IMR-90 (cell line): ENCODE results near the gene TRIM2. TPM values are rescaled to one million over a fixed set of nuclear protein-coding genes. Genes with fewer than 3 reads are reported as not detected.

Experiments
- ATAC-seq: fragments of 200-7000 bp; cut with Tn5 transposase; 2 replicates; pipeline ENCODE4 v1.9.1; 2020; ENCODE audit warnings: low read depth, mild to moderate bottlenecking, moderate library complexity
- BruUV-seq: library from RNA; stranded (reverse); fragments of 400-500 nt; replicated peaks from 2 replicates; lab custom pipeline; 2021; lab: Mats Ljungman, UMichigan
- CTCF ChIA-PET: fragments of 300-600 bp; formaldehyde crosslinking; extraction: SDS; loops from one replicate; lab custom pipeline; 2021; ENCODE audit warnings: antibody characterized with exemption; lab: Yijun Ruan, JAX
- POLR2A ChIA-PET: fragments of 300-600 bp; sonication (Branson Sonifier 250); formaldehyde crosslinking; loops from one replicate; lab custom pipeline; 2022; ENCODE audit warnings: antibody characterized with exemption; ENCODE audit not compliant: unreplicated experiment; lab: Charles Lee
- DNase-seq: peaks from one replicate; pipeline ENCODE4 v3.0.0; 2013
- H2AFZ ChIP-seq: replicated peaks from 2 replicates; pipeline ENCODE3; 2013; ENCODE audit warnings: low read length, mild to moderate bottlenecking; ENCODE audit not compliant: poor library complexity
- H2AK5ac ChIP-seq: 2 replicates; pipeline ENCODE4 v1.6.1; 2013; ENCODE audit warnings: low read depth, low read length, inconsistent platforms
- H2AK9ac ChIP-seq: replicated peaks from 2 replicates; pipeline ENCODE3; 2013; ENCODE audit warnings: mild to moderate bottlenecking, low read depth, low read length, moderate library complexity; ENCODE audit not compliant: poor library complexity
- H2BK120ac ChIP-seq: 2 replicates; pipeline ENCODE4 v1.6.1; 2013; ENCODE audit warnings: low read depth, low read length, inconsistent platforms
- H2BK15ac ChIP-seq: 3 replicates; pipeline ENCODE4 v1.6.1; 2013; ENCODE audit warnings: low read depth, low read length, inconsistent platforms
- H2BK20ac ChIP-seq: 2 replicates; pipeline ENCODE4 v1.6.1; 2013; ENCODE audit warnings: low read depth, mild to moderate bottlenecking, inconsistent platforms, low read length, moderate library complexity
- H2BK5ac ChIP-seq: 2 replicates; pipeline ENCODE4 v1.6.1; 2013; ENCODE audit warnings: mild to moderate bottlenecking, low read depth, low read length, inconsistent platforms; ENCODE audit not compliant: poor library complexity, severe bottlenecking
- H3K14ac ChIP-seq: replicated peaks from 2 replicates; pipeline ENCODE4 v1.6.1; 2013; ENCODE audit warnings: low read depth, low read length, inconsistent platforms
- H3K18ac ChIP-seq: 2 replicates; pipeline ENCODE4 v1.6.1; 2013; ENCODE audit warnings: low read depth, low read length, control low read depth
- H3K23ac ChIP-seq: 2 replicates; pipeline ENCODE4 v1.6.1; 2013; ENCODE audit warnings: low read depth, low read length, inconsistent platforms
- H3K27ac ChIP-seq: 2 replicates; pipeline ENCODE4 v1.5.1; 2013; ENCODE audit warnings: mild to moderate bottlenecking, control low read depth, low read length; ENCODE audit not compliant: insufficient read depth
- H3K27me3 ChIP-seq: 2 replicates; pipeline ENCODE4 v1.6.1; 2013; ENCODE audit warnings: low read length; ENCODE audit not compliant: control insufficient read depth, insufficient read depth
- H3K36me3 ChIP-seq: 2 replicates; pipeline ENCODE4 v1.6.1; 2013; ENCODE audit warnings: low read length, mixed read lengths; ENCODE audit not compliant: control insufficient read depth, insufficient read depth
- H3K4ac ChIP-seq: 2 replicates; pipeline ENCODE4 v1.6.1; 2013; ENCODE audit warnings: low read depth, low read length, inconsistent platforms
- H3K4me1 ChIP-seq: 2 replicates; pipeline ENCODE4 v1.6.1; 2013; ENCODE audit warnings: low read length, mixed read lengths; ENCODE audit not compliant: control insufficient read depth, insufficient read depth
- H3K4me2 ChIP-seq: 2 replicates; pipeline ENCODE4 v1.6.1; 2013; ENCODE audit warnings: low read depth, mild to moderate bottlenecking, control low read depth, low read length, moderate library complexity
- H3K4me3 ChIP-seq: 2 replicates; pipeline ENCODE4 v1.5.1; 2013; ENCODE audit warnings: low read depth, mild to moderate bottlenecking, control low read depth, low read length, moderate library complexity; ENCODE audit not compliant: insufficient read depth
- H3K56ac ChIP-seq: 2 replicates; pipeline ENCODE4 v1.6.1; 2013; ENCODE audit warnings: low read length, inconsistent platforms; ENCODE audit not compliant: insufficient read depth; ENCODE audit errors: extremely low read depth
- H3K79me1 ChIP-seq, 2 experiments: 2 replicates each; pipeline ENCODE4 v1.6.1; 2013; ENCODE audit warnings: low read length in 2 of 2, inconsistent platforms in 1 of 2, low read depth in 1 of 2
- H3K9ac ChIP-seq: 2 replicates; pipeline ENCODE4 v1.6.1; 2013; ENCODE audit warnings: low read depth, low read length, control low read depth
- H3K9me1 ChIP-seq: 2 replicates; pipeline ENCODE4 v1.6.1; 2013; ENCODE audit warnings: low read length, inconsistent platforms; ENCODE audit not compliant: insufficient read depth
- H3K9me3 ChIP-seq: 2 replicates; pipeline ENCODE4 v1.6.1; 2013; ENCODE audit warnings: low read length; ENCODE audit not compliant: control insufficient read depth, insufficient read depth
- H4K20me1 ChIP-seq: 2 replicates; pipeline ENCODE4 v1.6.1; 2013; ENCODE audit warnings: low read length, inconsistent platforms; ENCODE audit not compliant: insufficient read depth
- H4K5ac ChIP-seq: 2 replicates; pipeline ENCODE4 v1.6.1; 2013; ENCODE audit warnings: mild to moderate bottlenecking, low read depth, low read length, control low read depth
- H4K8ac ChIP-seq, 2 experiments: 2 replicates each; pipeline ENCODE4 v1.6.1; 2013; ENCODE audit warnings: low read depth in 2 of 2, low read length in 2 of 2, control low read depth in 1 of 2, inconsistent platforms in 1 of 2
- H4K91ac ChIP-seq: 2 replicates; pipeline ENCODE4 v1.6.1; 2013; ENCODE audit warnings: low read depth, low read length, inconsistent platforms; ENCODE audit not compliant: insufficient read depth
- BHLHE40 ChIP-seq: fragments of 150-350 bp; IDR thresholded peaks from 2 replicates; pipeline ENCODE4 v1.6.1; 2016; ENCODE audit warnings: mild to moderate bottlenecking, low read depth, low read length
- CEBPB ChIP-seq: IDR thresholded peaks from 2 replicates; pipeline ENCODE4 v1.6.1; 2012; ENCODE audit warnings: low read depth, low read length, improper control_type of control experiment
- CHD1 ChIP-seq: IDR thresholded peaks from 2 replicates; pipeline ENCODE4 v1.6.1; 2012; ENCODE audit warnings: low read depth, low read length, improper control_type of control experiment
- FOS ChIP-seq: fragments of 150-350 bp; IDR thresholded peaks from 2 replicates; pipeline ENCODE4 v1.6.1; 2016; ENCODE audit warnings: low read depth, low read length
- MAFK ChIP-seq: IDR thresholded peaks from 2 replicates; pipeline ENCODE4 v1.6.1; 2012; ENCODE audit warnings: low read depth, low read length, improper control_type of control experiment
- MAZ ChIP-seq: IDR thresholded peaks from 2 replicates; pipeline ENCODE4 v1.6.1; 2012; ENCODE audit warnings: low read depth, mild to moderate bottlenecking, low read length, improper control_type of control experiment, moderate library complexity, borderline replicate concordance
- MXI1 ChIP-seq: IDR thresholded peaks from 2 replicates; pipeline ENCODE4 v1.6.1; 2012; ENCODE audit warnings: low read depth, mild to moderate bottlenecking, low read length, moderate library complexity, borderline replicate concordance
- NFE2L2 ChIP-seq: fragments of 150-350 bp; IDR thresholded peaks from 2 replicates; pipeline ENCODE4 v1.6.1; 2016; ENCODE audit warnings: low read depth, mild to moderate bottlenecking, low read length
- POLR2A ChIP-seq: IDR thresholded peaks from 2 replicates; pipeline ENCODE4 v1.6.1; 2012; ENCODE audit warnings: mild to moderate bottlenecking, low read depth, low read length
- RAD21 ChIP-seq: IDR thresholded peaks from 2 replicates; pipeline ENCODE4 v1.6.1; 2012; ENCODE audit warnings: low read length, improper control_type of control experiment
- RCOR1 ChIP-seq: IDR thresholded peaks from 2 replicates; pipeline ENCODE4 v1.6.1; 2012; ENCODE audit warnings: mild to moderate bottlenecking, low read length, improper control_type of control experiment; ENCODE audit not compliant: insufficient replicate concordance
- RFX5 ChIP-seq: IDR thresholded peaks from 2 replicates; pipeline ENCODE4 v1.8.0; 2012; ENCODE audit warnings: low read depth, mild to moderate bottlenecking, low read length, moderate library complexity
- SMC3 ChIP-seq: fragments of 150-350 bp; IDR thresholded peaks from 2 replicates; pipeline ENCODE4 v1.6.1; 2016; ENCODE audit warnings: low read depth, mild to moderate bottlenecking, antibody characterized with exemption, low read length, moderate library complexity
- USF2 ChIP-seq: fragments of 150-350 bp; IDR thresholded peaks from 2 replicates; pipeline ENCODE4 v1.6.1; 2017; ENCODE audit warnings: mild to moderate bottlenecking, antibody characterized with exemption, low read length, low read depth
- WGBS, 2 experiments: methylation state at CpG; one replicate each; pipeline versions ENCODE4 v1.1.5 to v1.1.7; 2013; ENCODE audit warnings: missing lambda C conversion rate in 2 of 2; ENCODE audit not compliant: insufficient read length in 1 of 2; ENCODE audit errors: extremely low coverage in 2 of 2; 5-methylcytosine and 5-hydroxymethylcytosine counted together
- dilution Hi-C: fragments of 300-500 bp; cut with HindIII; formaldehyde crosslinking; loops from one replicate; pipeline ENCODE4 v1.14.3; 2018; ENCODE audit warnings: low sequenced_read_pairs; ENCODE audit not compliant: unreplicated experiment
- in situ Hi-C: fragments of 300-500 bp; cut with MboI; formaldehyde crosslinking; loops from 3 replicates; pipeline ENCODE4 v1.14.3; 2019; ENCODE audit warnings: low sequenced_read_pairs, inconsistent platforms, mixed read lengths
- intact Hi-C: fragments of 100-400 bp; cut with micrococcal nuclease; formaldehyde crosslinking; loops from 2 replicates; pipeline ENCODE4 v1.10.0; 2022
- polyA plus RNA-seq, 3 experiments: library from polyadenylated mRNA; depleted of rRNA; stranded (reverse); fragments of >200 nt; gene quantifications; 2 replicates each; pipeline ENCODE4 v1.2.3, GENCODE V29; 2012; ENCODE audit warnings: low replicate concordance in 1 of 3
- total RNA-seq: library from RNA; depleted of rRNA; stranded (reverse); fragments of >200 nt; gene quantifications from 2 replicates; pipeline ENCODE4 v1.2.3, GENCODE V29; 2012
- TF ChIP-seq, protein P1 (sequence below): conservative IDR thresholded peaks from 2 replicates; pipeline ENCODE4 v1.5.1; 2012; ENCODE audit warnings: mild to moderate bottlenecking, low read depth, low read length, improper control_type of control experiment
- TF ChIP-seq, protein P2 (sequence below): fragments of 150-350 bp; IDR thresholded peaks from 2 replicates; pipeline ENCODE4 v1.6.1; 2016; ENCODE audit warnings: low read depth, mild to moderate bottlenecking, low read length, moderate library complexity, borderline replicate concordance

Gene TRIM2
- total and polyA plus RNA-seq, 2 of the 4 experiments (the other 2 are of a cell fraction): 16.0 to 64.2 TPM

GRCh38 chr4:153198719-153199118 lies 5.5 kb upstream of the TRIM2 start:
- no peak overlapping the region for H2AK5ac ChIP-seq
- no peak overlapping the region for H3K18ac ChIP-seq
- no peaks in the 10 kb centered on the region for H3K9me3 ChIP-seq
- H3K4me2 ChIP-seq: no peak overlapping the region
- no peak overlapping the region for H4K5ac ChIP-seq
- H4K20me1 ChIP-seq: no peaks in the 10 kb centered on the region
- H3K23ac ChIP-seq: no peak overlapping the region
- TF ChIP-seq POLR2A (no peak), BHLHE40 (no peak), CEBPB (no peak), SMC3 (no peak), CHD1 (no peak), MXI1 (no peak), RFX5 (no peak), MAFK (no peak), MAZ (no peak), RCOR1 (no peak), NFE2L2 (no peak), FOS (no peak), RAD21 (no peak), USF2 (no peak)
- TF ChIP-seq, protein P1, sequence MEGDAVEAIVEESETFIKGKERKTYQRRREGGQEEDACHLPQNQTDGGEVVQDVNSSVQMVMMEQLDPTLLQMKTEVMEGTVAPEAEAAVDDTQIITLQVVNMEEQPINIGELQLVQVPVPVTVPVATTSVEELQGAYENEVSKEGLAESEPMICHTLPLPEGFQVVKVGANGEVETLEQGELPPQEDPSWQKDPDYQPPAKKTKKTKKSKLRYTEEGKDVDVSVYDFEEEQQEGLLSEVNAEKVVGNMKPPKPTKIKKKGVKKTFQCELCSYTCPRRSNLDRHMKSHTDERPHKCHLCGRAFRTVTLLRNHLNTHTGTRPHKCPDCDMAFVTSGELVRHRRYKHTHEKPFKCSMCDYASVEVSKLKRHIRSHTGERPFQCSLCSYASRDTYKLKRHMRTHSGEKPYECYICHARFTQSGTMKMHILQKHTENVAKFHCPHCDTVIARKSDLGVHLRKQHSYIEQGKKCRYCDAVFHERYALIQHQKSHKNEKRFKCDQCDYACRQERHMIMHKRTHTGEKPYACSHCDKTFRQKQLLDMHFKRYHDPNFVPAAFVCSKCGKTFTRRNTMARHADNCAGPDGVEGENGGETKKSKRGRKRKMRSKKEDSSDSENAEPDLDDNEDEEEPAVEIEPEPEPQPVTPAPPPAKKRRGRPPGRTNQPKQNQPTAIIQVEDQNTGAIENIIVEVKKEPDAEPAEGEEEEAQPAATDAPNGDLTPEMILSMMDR: no peak
- TF ChIP-seq, protein P2, sequence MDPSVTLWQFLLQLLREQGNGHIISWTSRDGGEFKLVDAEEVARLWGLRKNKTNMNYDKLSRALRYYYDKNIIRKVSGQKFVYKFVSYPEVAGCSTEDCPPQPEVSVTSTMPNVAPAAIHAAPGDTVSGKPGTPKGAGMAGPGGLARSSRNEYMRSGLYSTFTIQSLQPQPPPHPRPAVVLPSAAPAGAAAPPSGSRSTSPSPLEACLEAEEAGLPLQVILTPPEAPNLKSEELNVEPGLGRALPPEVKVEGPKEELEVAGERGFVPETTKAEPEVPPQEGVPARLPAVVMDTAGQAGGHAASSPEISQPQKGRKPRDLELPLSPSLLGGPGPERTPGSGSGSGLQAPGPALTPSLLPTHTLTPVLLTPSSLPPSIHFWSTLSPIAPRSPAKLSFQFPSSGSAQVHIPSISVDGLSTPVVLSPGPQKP: no peak
- no CpG with 5 or more reads among the region's 1 CpG for WGBS, 2 experiments
- H3K27me3 ChIP-seq: no peaks in the 10 kb centered on the region
- H3K4me3 ChIP-seq: no peak overlapping the region
- H2BK20ac ChIP-seq: no peak overlapping the region
- H3K4ac ChIP-seq: no peak overlapping the region
- H3K14ac ChIP-seq: no peak overlapping the region
- ATAC-seq: no peak
- H4K8ac ChIP-seq: no peak overlapping the region
- no peaks in the 10 kb centered on the region for H3K9me1 ChIP-seq
- H2BK120ac ChIP-seq: no peak overlapping the region
- H3K27ac ChIP-seq: no peak overlapping the region
- CTCF ChIA-PET: no interaction called here
- H2BK5ac ChIP-seq: no peak overlapping the region
- no peak for DNase-seq
- no peak overlapping the region for H2AFZ ChIP-seq
- no peak overlapping the region for H4K91ac ChIP-seq
- POLR2A ChIA-PET: no interaction called here
- dilution Hi-C loops (no loop called here), in situ Hi-C loops (no loop called here), intact Hi-C loops (no loop called here)
- H3K9ac ChIP-seq: no peak overlapping the region
- BruUV-seq: no TSS peak
- H3K79me1 ChIP-seq: no peaks in the 10 kb centered on the region
- H3K56ac ChIP-seq: no peak overlapping the region
- H3K36me3 ChIP-seq: no peaks in the 10 kb centered on the region
- H2AK9ac ChIP-seq: no peak overlapping the region
- H2BK15ac ChIP-seq: no peak overlapping the region
- H3K4me1 ChIP-seq: no peaks in the 10 kb centered on the region
